ENCODE results near the gene BOD1L1. TPM values are rescaled to one million over a fixed set of nuclear protein-coding genes. Genes with fewer than 3 reads are reported as not detected.

BOD1L1 gene
- total and polyA plus RNA-seq, 2 of the 8 experiments (the other 6 are each of a cell fraction or from before 2014, with no cell fraction given) = 6.8 to 39.3 TPM

DNA sequence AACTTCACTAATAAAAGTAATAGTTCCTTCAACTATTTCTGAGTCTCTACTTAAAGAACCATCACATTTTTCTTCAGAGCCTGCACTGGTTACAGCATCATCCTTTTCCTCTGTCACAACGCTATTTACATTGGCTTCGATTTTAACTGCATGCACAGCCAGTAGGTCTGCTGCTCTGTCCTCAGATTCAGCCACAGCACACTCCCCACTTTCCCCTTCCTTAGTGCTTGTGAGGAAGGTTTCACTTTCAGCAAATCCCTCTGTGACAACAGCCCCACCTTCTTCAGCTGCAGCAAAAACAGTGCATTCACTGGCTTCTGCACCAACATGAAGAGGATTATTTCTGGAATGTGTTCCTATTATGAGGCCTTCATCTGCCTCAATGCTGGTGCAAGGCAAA is 25.7 kb downstream of the BOD1L1 start:
- H4K20me1 ChIP-seq (replicated peaks in 1 of 2; ENCODE audit: control insufficient read depth in 1 of 2, insufficient read depth in 2 of 2, low read length in 2 of 2) = peaks cover 3% of the 10 kb centered on the region in 2 experiments
- H3K27me3 ChIP-seq (replicated peaks in 1 of 4; ENCODE audit: control insufficient read depth in 3 of 4, extremely low read depth in 1 of 4, insufficient read depth in 3 of 4, low read length in 3 of 4) = no peaks in the 10 kb centered on the region
- ChIA-PET CTCF (ENCODE audit: partially characterized antibody) (no interaction called here), POLR2A (ENCODE audit: partially characterized antibody) (no interaction called here)
- no peak overlapping the region for H4K91ac ChIP-seq (replicated peaks; ENCODE audit: insufficient read length, low read length)
- no peak overlapping the region for H2BK5ac ChIP-seq (ENCODE audit: low read depth, low read length)
- no peak overlapping the region for H2BK20ac ChIP-seq (ENCODE audit: low read length)
- H3K79me2 ChIP-seq (ENCODE audit: control insufficient read depth in 1 of 2, insufficient read depth in 2 of 2, low read length in 2 of 2) = no peaks in the 10 kb centered on the region
- no peaks in the 10 kb centered on the region for H3K9me3 ChIP-seq (ENCODE audit: insufficient read depth in 2 of 2, low read depth in 1 of 2, low read length in 1 of 2)
- H3K23ac ChIP-seq (ENCODE audit: insufficient read length) = no peak overlapping the region
- H3K36me3 ChIP-seq (ENCODE audit: control insufficient read depth in 2 of 4, insufficient read depth in 4 of 4, low read length in 3 of 4) = peaks cover 12 to 67% (median 41%) of the 10 kb centered on the region in 4 experiments; a peak in 7 of 8 replicates
- no peak overlapping the region for H3K14ac ChIP-seq (ENCODE audit: insufficient read length)
- no peak overlapping the region for H3K56ac ChIP-seq (replicated peaks; ENCODE audit: insufficient read length, low read depth, low read length)
- no peaks in the 10 kb centered on the region for H3K4me1 ChIP-seq (replicated peaks in 1 of 4; ENCODE audit: control insufficient read depth in 3 of 4, insufficient read depth in 4 of 4, low read length in 3 of 4)
- 96% methylated on average over 2 of the region's 2 CpGs; no CpG with 5 or more reads in 1 of the 2 experiments for WGBS, 2 experiments (ENCODE audit: extremely low coverage in 1 of 2, insufficient coverage in 1 of 2, insufficient read length in 1 of 2, insufficient replicate concordance in 2 of 2, low coverage in 1 of 2, low lambda C conversion rate in 2 of 2, missing lambda C conversion rate in 1 of 2)
- no peak overlapping the region for H3K27ac ChIP-seq (ENCODE audit: low read depth, low read length)
- FAIRE-seq (no peak), DNase-seq (ENCODE audit: low read depth in 1 of 2, low spot score in 2 of 2) (no peak)
- H2AK5ac ChIP-seq (ENCODE audit: low read depth, low read length) = no peak overlapping the region
- H3K9ac ChIP-seq (replicated peaks in 1 of 4; ENCODE audit: extremely low read depth in 1 of 4, low read depth in 3 of 4, low read length in 3 of 4) = no peak overlapping the region
- H4K8ac ChIP-seq (ENCODE audit: extremely low read depth, insufficient read depth, low read length) = no peak overlapping the region
- H3K18ac ChIP-seq (ENCODE audit: extremely low read depth, low read length) = no peak overlapping the region
- H3K4me3 ChIP-seq (ENCODE audit: extremely low read depth in 1 of 4, insufficient read depth in 2 of 4, low read depth in 3 of 4, low read length in 4 of 4) = no peak overlapping the region
- no peak overlapping the region for H4K5ac ChIP-seq (ENCODE audit: insufficient read length, low read depth, low read length)
- no peak overlapping the region for H2AFZ ChIP-seq (ENCODE audit: low read length)
- H2BK120ac ChIP-seq (replicated peaks; ENCODE audit: low read depth, low read length) = no peak overlapping the region
- H3K4me2 ChIP-seq (ENCODE audit: insufficient read depth in 1 of 2, low read depth in 2 of 2, low read length in 2 of 2) = no peak overlapping the region
- no peaks in the 10 kb centered on the region for H3K79me1 ChIP-seq (ENCODE audit: low read depth, low read length)
- no peak overlapping the region for H3K4ac ChIP-seq (replicated peaks; ENCODE audit: insufficient read length, low read depth, low read length)
- H3K23me2 ChIP-seq (ENCODE audit: low read depth, low read length) = no peaks in the 10 kb centered on the region
- H2BK12ac ChIP-seq (ENCODE audit: low read depth, low read length) = no peak overlapping the region
- no peak overlapping the region for H2BK15ac ChIP-seq (ENCODE audit: low read length)
- no peak for TF ChIP-seq HDAC2 (IDR thresholded peaks at IDR 0.05; ENCODE audit: borderline replicate concordance in 1 of 2, low read depth in 2 of 2, low read length in 2 of 2)
- TF ChIP-seq KDM5A (IDR thresholded peaks at IDR 0.05; ENCODE audit: low read length) = no peak
- TF ChIP-seq TCF12 (IDR thresholded peaks at IDR 0.05; ENCODE audit: low read depth, low read length) = no peak
- no peak for TF ChIP-seq CHD2 (IDR thresholded peaks at IDR 0.05; ENCODE audit: low read length)
- no peak for TF ChIP-seq POU5F1 (IDR thresholded peaks at IDR 0.05; ENCODE audit: low read depth, low read length)
- TF ChIP-seq PHF8 (conservative IDR thresholded peaks at IDR 0.05; ENCODE audit: low read depth, low read length) = no peak
- TF ChIP-seq SRF (IDR thresholded peaks at IDR 0.05; ENCODE audit: low read depth, low read length) = no peak
- no peak for TF ChIP-seq SAP30 (IDR thresholded peaks at IDR 0.05; ENCODE audit: insufficient read depth, insufficient replicate concordance, low read length)

Data from H1 (cell line).